Fibroblast of villous mesenchyme (primary cell): ENCODE data around the gene CCDC136. TPM values are rescaled to one million over a fixed set of nuclear protein-coding genes. Genes with fewer than 3 reads are reported as not detected.

Experiments used
- DNase-seq: peaks from one replicate; pipeline ENCODE4 v3.0.0-alpha.2; 2010; ENCODE audit warnings: low read depth
- H3K4me3 ChIP-seq: 2 replicates; pipeline ENCODE4 v1.5.1; 2011; ENCODE audit warnings: low read depth, mild to moderate bottlenecking, low read length
- total RNA-seq: library from RNA; depleted of rRNA; stranded (reverse); fragments of >200 nt; gene quantifications from 2 replicates; pipeline ENCODE4 v1.2.3, GENCODE V29; 2012
- TF ChIP-seq, protein P1 (sequence below): IDR thresholded peaks from 2 replicates; pipeline ENCODE4 v1.5.1; 2012; ENCODE audit warnings: low read depth, mild to moderate bottlenecking, low read length; ENCODE audit not compliant: insufficient read depth

CCDC136 gene
- total RNA-seq, 1 donor = 9.9 TPM

DNA sequence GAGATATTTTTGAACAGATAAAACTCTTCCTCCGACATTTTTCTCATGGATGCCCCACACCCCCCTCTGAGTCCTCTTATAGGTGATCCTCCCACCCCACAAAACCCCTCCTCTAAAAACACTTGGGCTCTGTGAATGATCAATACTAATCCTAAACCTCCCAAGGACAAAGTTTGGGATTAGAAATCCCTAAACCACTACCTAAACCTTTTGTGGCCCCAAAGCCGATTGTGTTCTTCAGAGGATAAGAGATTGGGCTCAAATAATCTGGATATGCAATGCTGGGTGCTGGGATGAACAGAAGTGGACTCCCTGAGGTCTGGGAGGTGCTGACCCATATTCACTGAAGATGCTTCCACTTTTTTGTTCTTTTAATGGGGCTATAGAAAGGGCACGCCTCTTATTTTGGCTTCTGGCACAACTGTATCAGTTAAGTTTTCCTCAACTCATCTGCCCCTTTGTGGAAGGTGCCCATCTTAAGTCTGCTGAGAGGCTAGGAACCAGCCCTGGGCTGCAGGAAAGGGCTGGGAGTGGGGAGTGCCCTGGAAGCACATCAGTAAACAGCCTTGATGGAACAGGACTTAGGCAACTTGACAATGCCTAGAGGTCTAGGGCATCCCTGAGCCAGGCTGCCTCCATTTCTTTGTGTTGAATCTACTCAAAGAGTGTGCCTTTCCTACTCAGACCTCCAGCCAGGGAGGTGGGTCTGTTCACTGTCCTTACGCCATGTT, 15.9 kb upstream of the CCDC136 start, which contains the start of gene OPN1SW:
Gene OPN1SW (minus strand): TSS at position 51 of the 731 bp plus-strand sequence. CDS start 13 bp downstream, at position 38.
- DNase-seq = no peak
- no peak within 1 kb of the TSS for H3K4me3 ChIP-seq
- TF ChIP-seq, protein P1, sequence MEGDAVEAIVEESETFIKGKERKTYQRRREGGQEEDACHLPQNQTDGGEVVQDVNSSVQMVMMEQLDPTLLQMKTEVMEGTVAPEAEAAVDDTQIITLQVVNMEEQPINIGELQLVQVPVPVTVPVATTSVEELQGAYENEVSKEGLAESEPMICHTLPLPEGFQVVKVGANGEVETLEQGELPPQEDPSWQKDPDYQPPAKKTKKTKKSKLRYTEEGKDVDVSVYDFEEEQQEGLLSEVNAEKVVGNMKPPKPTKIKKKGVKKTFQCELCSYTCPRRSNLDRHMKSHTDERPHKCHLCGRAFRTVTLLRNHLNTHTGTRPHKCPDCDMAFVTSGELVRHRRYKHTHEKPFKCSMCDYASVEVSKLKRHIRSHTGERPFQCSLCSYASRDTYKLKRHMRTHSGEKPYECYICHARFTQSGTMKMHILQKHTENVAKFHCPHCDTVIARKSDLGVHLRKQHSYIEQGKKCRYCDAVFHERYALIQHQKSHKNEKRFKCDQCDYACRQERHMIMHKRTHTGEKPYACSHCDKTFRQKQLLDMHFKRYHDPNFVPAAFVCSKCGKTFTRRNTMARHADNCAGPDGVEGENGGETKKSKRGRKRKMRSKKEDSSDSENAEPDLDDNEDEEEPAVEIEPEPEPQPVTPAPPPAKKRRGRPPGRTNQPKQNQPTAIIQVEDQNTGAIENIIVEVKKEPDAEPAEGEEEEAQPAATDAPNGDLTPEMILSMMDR = no peak

DNA sequence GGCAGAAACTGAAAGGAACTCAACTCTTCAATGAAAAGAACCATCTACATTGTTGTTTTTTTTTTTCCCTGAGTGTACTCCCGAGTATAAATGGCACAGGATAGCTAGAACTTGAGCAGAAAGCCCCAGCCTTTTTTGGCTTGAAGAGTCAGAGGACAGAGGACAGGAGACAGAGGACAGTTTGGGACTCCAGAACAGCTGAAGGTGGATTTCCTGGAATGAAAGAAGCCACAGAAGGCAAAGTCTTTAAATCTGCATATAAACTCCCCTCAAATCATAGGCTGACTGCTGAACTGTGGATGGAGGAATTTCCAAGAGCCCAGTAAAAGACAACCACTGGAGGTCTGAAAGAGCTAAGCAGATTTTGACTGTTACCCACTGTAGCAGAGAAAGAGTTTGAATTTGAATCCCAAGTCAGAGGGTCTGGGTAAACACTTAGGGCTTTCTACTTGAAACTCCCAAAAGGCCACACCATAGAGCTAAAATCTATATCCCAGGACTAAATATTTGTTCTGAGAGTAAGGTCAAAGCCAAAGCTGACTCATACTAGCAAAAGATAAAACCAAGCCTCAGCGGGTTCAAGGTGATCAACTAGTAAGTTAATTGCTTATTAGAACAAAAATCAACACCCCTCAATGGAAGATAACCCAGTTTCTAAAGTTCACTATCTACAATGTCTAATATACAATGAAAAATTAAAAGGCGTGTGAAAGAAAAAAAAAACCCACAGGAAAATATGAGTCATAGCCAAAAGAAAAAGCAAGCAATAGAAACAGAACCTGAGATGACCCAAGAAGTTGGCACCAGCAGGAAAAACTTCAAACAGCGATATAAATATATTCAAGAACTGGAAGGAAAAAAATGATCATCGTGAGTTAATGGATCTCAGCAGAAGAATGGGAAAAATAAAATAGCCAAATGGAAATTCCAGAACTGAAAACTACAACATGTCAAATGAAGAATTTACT, 14.3 kb upstream of the CCDC136 start:
- DNase-seq = no peak
- TF ChIP-seq, protein P1 = no peak
- no peak overlapping the region for H3K4me3 ChIP-seq

DNA sequence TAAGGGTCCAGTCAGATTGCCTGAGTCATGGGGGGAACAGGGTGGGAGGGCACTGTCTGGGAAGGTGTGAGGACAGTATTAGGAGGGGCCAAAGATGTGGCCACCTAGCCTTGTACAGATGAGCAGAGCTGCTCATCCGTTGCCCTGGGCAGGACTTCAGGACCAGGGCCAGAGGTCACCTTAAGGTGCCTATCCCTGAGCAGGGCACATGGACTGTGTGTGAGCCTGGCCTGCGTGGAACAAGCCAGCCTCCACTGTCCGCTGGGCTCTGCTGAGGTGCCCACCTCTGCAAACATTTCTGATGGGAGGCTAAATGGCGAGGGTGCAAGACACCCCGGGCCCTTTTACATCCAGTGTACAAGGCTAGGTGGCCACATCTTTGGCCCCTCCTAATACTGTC, 12.8 kb upstream of the CCDC136 start:
- H3K4me3 ChIP-seq = no peak overlapping the region
- DNase-seq = no peak
- TF ChIP-seq, protein P1 = no peak

DNA sequence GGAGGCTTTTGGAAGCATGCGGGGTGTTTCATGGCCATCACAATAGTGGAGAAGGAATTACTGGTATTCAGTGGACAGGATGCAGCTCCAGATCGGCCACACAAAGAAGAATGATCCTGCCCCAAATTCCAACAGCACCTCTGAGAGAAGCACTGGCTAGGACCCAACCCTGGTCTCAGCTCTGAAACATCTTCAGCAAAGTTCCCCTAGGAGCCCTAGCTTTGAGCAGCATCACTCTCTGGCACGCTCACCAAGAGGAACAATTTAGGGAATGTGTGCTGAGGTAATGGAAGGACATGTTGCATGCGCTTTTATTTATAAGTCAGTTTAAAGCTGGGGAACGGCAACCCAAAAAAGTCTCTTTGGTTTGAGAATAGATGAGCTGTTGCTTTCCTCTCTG, 10.6 kb upstream of the CCDC136 start:
- TF ChIP-seq, protein P1 = no peak
- no peak for DNase-seq
- no peak overlapping the region for H3K4me3 ChIP-seq

DNA sequence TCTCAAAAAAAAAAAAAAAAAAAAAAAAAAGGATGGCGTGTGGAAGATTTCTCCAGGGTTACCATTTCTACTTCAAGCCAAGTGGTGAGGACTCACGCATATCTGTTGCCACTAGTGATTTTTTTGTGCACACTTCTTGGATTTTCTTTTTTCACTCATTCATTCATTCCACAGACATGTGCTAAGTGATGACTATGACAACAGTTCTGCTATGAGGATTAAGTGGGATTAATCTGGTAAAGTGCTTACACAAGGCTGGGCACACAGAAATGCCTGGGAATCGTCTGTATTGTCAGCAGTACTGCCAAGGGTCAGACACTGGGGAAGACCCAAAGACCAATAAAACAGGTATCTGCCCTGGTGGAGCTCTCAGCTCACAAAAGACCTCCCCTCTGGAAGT, 9.9 kb upstream of the CCDC136 start:
- TF ChIP-seq, protein P1 = no peak
- H3K4me3 ChIP-seq = no peak overlapping the region
- peak; percentile 57 for DNase-seq

DNA sequence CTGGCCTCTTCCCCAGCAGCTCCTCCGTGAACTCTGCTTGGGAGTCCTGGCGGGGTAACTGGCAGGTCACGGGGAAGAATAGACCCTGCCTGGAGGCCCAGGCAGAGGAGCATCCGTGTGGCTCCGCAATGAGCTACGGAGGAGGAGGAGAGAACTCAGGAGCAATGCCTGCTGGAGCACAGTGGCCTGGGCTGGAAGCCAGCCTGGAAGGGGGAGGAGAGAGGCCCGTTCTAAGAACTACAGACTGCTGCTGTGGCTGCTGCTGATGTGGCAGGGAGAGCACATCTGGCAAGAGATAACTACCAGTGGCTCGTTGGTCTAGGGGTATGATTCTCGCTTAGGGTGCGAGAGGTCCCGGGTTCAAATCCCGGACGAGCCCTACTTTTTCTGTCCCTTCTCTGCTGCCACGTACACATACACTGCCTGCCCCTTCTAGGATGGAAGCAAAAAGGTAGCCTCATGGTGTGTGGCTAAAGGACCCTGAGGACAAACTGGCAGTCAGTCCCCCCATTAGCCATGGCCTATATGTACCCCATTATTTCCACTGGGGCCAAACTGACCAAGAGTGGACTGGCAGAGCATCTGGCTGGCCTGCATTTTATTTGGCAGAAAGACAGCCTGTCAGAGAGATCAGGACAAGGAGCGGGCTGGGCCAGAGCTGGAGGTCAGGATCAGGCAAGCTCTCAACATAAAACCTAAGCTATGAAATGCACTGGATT, 8.5 kb upstream of the CCDC136 start:
- TF ChIP-seq, protein P1 = no peak
- peak overlapping the region; percentile 33 for H3K4me3 ChIP-seq
- DNase-seq = peak; percentile 94
